Measurements from ENCODE around the gene MPIG6B. TPM values are rescaled to one million over a fixed set of nuclear protein-coding genes. Genes with fewer than 3 reads are reported as not detected.
A peak's percentile ranks its signal among the peaks of the same experiment; 100 is the strongest.

MPIG6B gene
- total RNA-seq, 1 donor from 2014 or later = not detected

GRCh38 chr6:31710523-31711219 lies 12.5 kb upstream of the MPIG6B start:
- POLR2A ChIA-PET = interaction anchor here (0.7 to 2.2 kb wide), 3 partner anchors 8 to 91 kb away, joined by 5 read pairs; partner anchors contain the start of genes ABHD16A and MSH5
- TF ChIP-seq, protein P1, sequence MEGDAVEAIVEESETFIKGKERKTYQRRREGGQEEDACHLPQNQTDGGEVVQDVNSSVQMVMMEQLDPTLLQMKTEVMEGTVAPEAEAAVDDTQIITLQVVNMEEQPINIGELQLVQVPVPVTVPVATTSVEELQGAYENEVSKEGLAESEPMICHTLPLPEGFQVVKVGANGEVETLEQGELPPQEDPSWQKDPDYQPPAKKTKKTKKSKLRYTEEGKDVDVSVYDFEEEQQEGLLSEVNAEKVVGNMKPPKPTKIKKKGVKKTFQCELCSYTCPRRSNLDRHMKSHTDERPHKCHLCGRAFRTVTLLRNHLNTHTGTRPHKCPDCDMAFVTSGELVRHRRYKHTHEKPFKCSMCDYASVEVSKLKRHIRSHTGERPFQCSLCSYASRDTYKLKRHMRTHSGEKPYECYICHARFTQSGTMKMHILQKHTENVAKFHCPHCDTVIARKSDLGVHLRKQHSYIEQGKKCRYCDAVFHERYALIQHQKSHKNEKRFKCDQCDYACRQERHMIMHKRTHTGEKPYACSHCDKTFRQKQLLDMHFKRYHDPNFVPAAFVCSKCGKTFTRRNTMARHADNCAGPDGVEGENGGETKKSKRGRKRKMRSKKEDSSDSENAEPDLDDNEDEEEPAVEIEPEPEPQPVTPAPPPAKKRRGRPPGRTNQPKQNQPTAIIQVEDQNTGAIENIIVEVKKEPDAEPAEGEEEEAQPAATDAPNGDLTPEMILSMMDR (IDR thresholded peaks at IDR 0.05) = no peak

DNA sequence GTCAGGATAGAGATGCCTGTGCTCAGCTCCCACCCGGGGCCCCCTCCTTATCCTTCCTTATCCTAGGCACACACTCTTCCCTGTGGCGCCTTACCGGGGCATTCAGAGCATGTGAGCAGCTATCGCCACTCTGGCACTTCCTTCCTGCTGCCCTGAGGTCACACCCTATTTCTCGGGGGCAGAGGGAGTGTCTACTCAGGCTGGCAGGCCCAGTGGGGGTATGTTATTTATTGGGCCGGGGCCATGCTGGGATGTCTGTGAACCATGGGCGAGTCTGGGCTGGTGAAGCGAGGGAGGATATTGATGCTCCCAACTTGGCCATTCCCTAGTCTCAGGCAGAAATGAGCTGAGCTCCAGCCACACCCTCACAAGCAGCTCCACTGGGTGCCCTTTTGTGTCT lies 11.9 kb upstream of the MPIG6B start:
- intact Hi-C loops (cut with micrococcal nuclease) = no loop called here
- H3K27me3 Mint-ChIP-seq = no peaks in the 10 kb centered on the region
- ATAC-seq (ENCODE audit: low read depth) (no peak), DNase-seq (no peak)
- H3K4me1 Mint-ChIP-seq = peaks cover 12% of the 10 kb centered on the region
- no peaks in the 10 kb centered on the region for H3K9me3 Mint-ChIP-seq
- TF ChIP-seq, protein P1 (IDR thresholded peaks at IDR 0.05) = no peak
- POLR2A ChIA-PET = interaction anchor here (0.5 to 2.2 kb wide), 5 partner anchors 8 to 91 kb away, joined by 3 to 5 read pairs (median 5); partner anchors contain the start of genes ABHD16A, CLIC1 and MSH5
- H3K36me3 Mint-ChIP-seq (ENCODE audit: low read depth) = no peaks in the 10 kb centered on the region
- H3K4me3 Mint-ChIP-seq = no peak overlapping the region
- CTCF ChIA-PET = interaction anchor here (0.6 to 1.9 kb wide), 3 partner anchors 18 to 156 kb away, joined by 3 to 7 read pairs (median 5); partner anchors contain the start of gene DDAH2
- no peak overlapping the region for H3K27ac Mint-ChIP-seq

More at GRCh38 chr6:31710523-31711219, 12.5 kb upstream of the MPIG6B start:
- CTCF ChIA-PET = no interaction called here
- no peaks in the 10 kb centered on the region for H3K27me3 Mint-ChIP-seq
- ATAC-seq (ENCODE audit: low read depth) (no peak), DNase-seq (no peak)
- no peaks in the 10 kb centered on the region for H3K9me3 Mint-ChIP-seq
- no peaks in the 10 kb centered on the region for H3K36me3 Mint-ChIP-seq (ENCODE audit: low read depth)
- H3K27ac Mint-ChIP-seq = no peak overlapping the region
- intact Hi-C loops (cut with micrococcal nuclease) = no loop called here
- H3K4me1 Mint-ChIP-seq = peaks cover 12% of the 10 kb centered on the region
- H3K4me3 Mint-ChIP-seq = no peak overlapping the region

- no peaks in the 10 kb centered on the region for H3K27me3 Mint-ChIP-seq
- ATAC-seq (ENCODE audit: low read depth) (peak; percentile 90), DNase-seq (no peak)
- ChIA-PET POLR2A (interaction anchor here (0.6 to 2.2 kb wide), 4 partner anchors 8 to 35 kb away, joined by 3 to 6 read pairs (median 4); partner anchors contain the start of genes ABHD16A and MSH5), CTCF (interaction anchor here (1.1 to 1.9 kb wide), 4 partner anchors 17 to 118 kb away, joined by 3 to 7 read pairs (median 4); partner anchors contain the start of gene DDAH2)
- H3K4me3 Mint-ChIP-seq = no peak overlapping the region
- H3K4me1 Mint-ChIP-seq = peaks cover 12% of the 10 kb centered on the region
- H3K9me3 Mint-ChIP-seq = no peaks in the 10 kb centered on the region
- intact Hi-C loops (cut with micrococcal nuclease) = no loop called here
- no peak overlapping the region for H3K27ac Mint-ChIP-seq
- TF ChIP-seq, protein P1 (IDR thresholded peaks at IDR 0.05) = no peak
- H3K36me3 Mint-ChIP-seq (ENCODE audit: low read depth) = no peaks in the 10 kb centered on the region
These were observed 10.9 kb upstream of the MPIG6B start for GRCh38 chr6:31712296-31712695.

DNA sequence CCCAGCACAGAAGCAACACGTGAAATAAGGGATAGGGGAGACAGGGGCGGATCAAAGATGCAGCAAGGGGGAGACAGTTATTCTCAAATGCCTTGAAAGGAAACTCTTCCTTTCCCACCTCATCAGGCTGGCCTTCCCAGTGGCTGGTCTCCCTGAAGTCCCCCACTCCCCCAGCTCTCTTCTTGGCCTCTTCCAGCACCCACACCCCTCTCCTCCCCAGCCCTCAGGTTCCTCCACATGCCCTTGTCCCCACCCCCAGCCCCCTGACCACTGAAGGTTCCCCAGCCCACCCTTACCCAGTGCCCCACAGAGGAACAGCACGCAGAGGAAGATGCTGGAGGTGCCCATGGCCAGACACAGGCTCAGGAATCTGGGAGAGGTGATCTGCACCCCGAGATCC lies 9.7 kb upstream of the MPIG6B start:
- Mint-ChIP-seq H3K27ac (no peak overlapping the region), H3K27me3 (no peaks in the 10 kb centered on the region), H3K9me3 (no peaks in the 10 kb centered on the region), H3K4me3 (no peak overlapping the region), H3K36me3 (ENCODE audit: low read depth) (no peaks in the 10 kb centered on the region), H3K4me1 (peaks cover 12% of the 10 kb centered on the region)
- POLR2A ChIA-PET = interaction anchor here (1.0 kb wide), 1 partner anchor 12 kb away, joined by 3 read pairs; no protein-coding TSS in a partner anchor
- intact Hi-C loops (cut with micrococcal nuclease) = no loop called here
- DNase-seq (no peak), ATAC-seq (ENCODE audit: low read depth) (no peak)
- CTCF ChIA-PET = no interaction called here
- TF ChIP-seq, protein P1 (IDR thresholded peaks at IDR 0.05) = no peak

DNA sequence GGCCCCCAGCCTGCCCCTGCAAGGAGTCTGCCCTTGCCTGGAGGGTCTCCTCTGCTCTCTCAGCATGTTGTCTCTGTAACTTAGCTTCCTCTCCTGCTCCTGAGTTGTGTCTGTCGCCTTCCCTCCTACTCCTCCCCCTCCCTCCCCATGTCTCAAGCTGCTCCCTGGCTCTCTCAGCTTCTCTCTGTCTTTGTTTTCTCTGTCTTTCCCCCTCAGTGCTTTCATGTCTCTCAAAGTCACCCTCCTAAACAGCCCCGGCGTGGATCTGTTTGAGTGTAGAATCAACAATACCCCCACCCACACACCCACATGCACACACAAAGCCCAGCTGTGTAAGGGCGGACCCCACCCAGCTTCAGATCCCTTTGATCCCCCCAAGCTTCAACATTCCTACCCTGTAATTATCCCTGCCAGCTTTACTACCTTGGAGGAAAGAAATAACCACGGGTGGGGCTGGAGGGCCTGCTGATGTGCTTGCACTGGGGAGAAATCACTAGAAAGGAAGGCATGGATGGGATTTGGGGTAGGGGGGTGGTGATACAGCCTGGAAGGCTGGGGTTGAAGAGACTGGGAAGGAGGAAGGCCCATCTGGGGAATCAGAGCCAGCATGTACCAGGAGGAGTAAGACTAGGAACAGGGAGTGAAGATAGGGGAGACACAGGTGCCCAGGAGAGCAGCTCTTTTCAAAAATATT lies 9.0 kb upstream of the MPIG6B start:
- DNase-seq = no peak
- POLR2A ChIA-PET = interaction anchor here (1.0 to 1.3 kb wide), 2 partner anchors 11 kb away, joined by 3 read pairs; partner anchors contain the start of gene ABHD16A
- ATAC-seq (ENCODE audit: low read depth) = no peak
- intact Hi-C loops (cut with micrococcal nuclease) = no loop called here
- H3K36me3 Mint-ChIP-seq (ENCODE audit: low read depth) = no peaks in the 10 kb centered on the region
- H3K27ac Mint-ChIP-seq = no peak overlapping the region
- no peak overlapping the region for H3K4me3 Mint-ChIP-seq
- CTCF ChIA-PET = no interaction called here
- peaks cover 12% of the 10 kb centered on the region for H3K4me1 Mint-ChIP-seq
- TF ChIP-seq, protein P1 (IDR thresholded peaks at IDR 0.05) = no peak
- H3K9me3 Mint-ChIP-seq = no peaks in the 10 kb centered on the region
- H3K27me3 Mint-ChIP-seq = no peaks in the 10 kb centered on the region

All from activated B cell treated with CpG ODN at 0.5 μM for 24 hours (primary cell).